ENCODE measurements around the gene ARL3. TPM values are rescaled to one million over a fixed set of nuclear protein-coding genes. Genes with fewer than 3 reads are reported as not detected.

The ARL3 gene
- total RNA-seq, 1 experiment from 2014 or later = 13.3 TPM

GRCh38 chr10:102657984-102658724 lies 56.0 kb downstream of the ARL3 start:
- ChIA-PET CTCF (interaction anchor here (1.1 kb wide), 1 partner anchor 21 kb away, joined by 3 read pairs; no protein-coding TSS in a partner anchor), RAD21 (ENCODE audit: low non-redundant PET in 1 of 2, low total read pairs in 2 of 2, uncharacterized antibody in 2 of 2, unreplicated experiment in 2 of 2) (no interaction called here), POLR2A (interaction anchor here (0.5 to 1.5 kb wide), 3 partner anchors 12 to 54 kb away, joined by 3 read pairs; partner anchors contain the start of gene TRIM8)
- Histone ChIP-seq H3K4me1 (ENCODE audit: control insufficient read depth in 1 of 2, insufficient read depth in 2 of 2, low read length in 2 of 2) (peaks cover 0 to 5% of the 10 kb centered on the region in 2 experiments; a peak in 1 of 4 replicates), H3K4me2 (ENCODE audit: low read length) (no peak overlapping the region), H3K36me3 (ENCODE audit: control insufficient read depth in 1 of 2, insufficient read depth in 2 of 2, low read length in 2 of 2) (peaks cover 9 to 21% of the 10 kb centered on the region in 2 experiments; a peak in 3 of 4 replicates), H3K9me2 (ENCODE audit: insufficient read depth) (no peaks in the 10 kb centered on the region), H3K79me2 (ENCODE audit: insufficient read depth, low read length) (peaks cover 12% of the 10 kb centered on the region), H2AFZ (ENCODE audit: low read depth, low read length, poor library complexity, severe bottlenecking) (no peak overlapping the region), H4K20me1 (ENCODE audit: insufficient read depth) (no peaks in the 10 kb centered on the region), H3K9ac (ENCODE audit: low read length) (no peak overlapping the region), H3K27ac (ENCODE audit: low read depth, low read length) (no peak overlapping the region), H3K9me3 (ENCODE audit: control insufficient read depth in 1 of 2, insufficient read depth in 1 of 2, low read depth in 1 of 2, low read length in 2 of 2) (no peaks in the 10 kb centered on the region), H3K4me3 (replicated peaks in 1 of 2; ENCODE audit: low read depth in 1 of 2, low read length in 2 of 2) (no peak overlapping the region), H3K27me3 (ENCODE audit: insufficient read depth, low read length) (no peaks in the 10 kb centered on the region)
- TF ChIP-seq POLR2AphosphoS5 (IDR thresholded peaks at IDR 0.05; ENCODE audit: low read depth, low read length) (peak; percentile 11; the same call in 1 of the 2 replicates), YY1 (IDR thresholded peaks at IDR 0.05; ENCODE audit: extremely low read depth, insufficient replicate concordance, low read depth, low read length) (no peak)
- DNase-seq (ENCODE audit: low read depth, low spot score) = no peak
- no peak for ATAC-seq
- intact Hi-C loops (cut with micrococcal nuclease) = no loop called here
- BruUV-seq (replicated peaks) = no TSS peak

- POLR2A ChIA-PET = interaction anchor here (0.7 to 0.9 kb wide), 2 partner anchors 13 to 156 kb away, joined by 3 read pairs; partner anchors contain the start of gene TRIM8
- H3K36me3 ChIP-seq (ENCODE audit: control insufficient read depth in 1 of 2, insufficient read depth in 2 of 2, low read length in 2 of 2) = peaks cover 9 to 21% of the 10 kb centered on the region in 2 experiments; a peak in 3 of 4 replicates
Observed at GRCh38 chr10:102657451-102657850, 56.7 kb downstream of the ARL3 start.

More at GRCh38 chr10:102657451-102657850, 56.7 kb downstream of the ARL3 start:
- Histone ChIP-seq H3K9me3 (ENCODE audit: control insufficient read depth in 1 of 2, insufficient read depth in 1 of 2, low read depth in 1 of 2, low read length in 2 of 2) (no peaks in the 10 kb centered on the region), H3K4me3 (replicated peaks in 1 of 2; ENCODE audit: low read depth in 1 of 2, low read length in 2 of 2) (no peak overlapping the region), H3K9ac (ENCODE audit: low read length) (no peak overlapping the region), H3K4me1 (ENCODE audit: control insufficient read depth in 1 of 2, insufficient read depth in 2 of 2, low read length in 2 of 2) (peaks cover 0 to 5% of the 10 kb centered on the region in 2 experiments; a peak in 1 of 4 replicates), H3K79me2 (ENCODE audit: insufficient read depth, low read length) (peaks cover 19% of the 10 kb centered on the region), H4K20me1 (ENCODE audit: insufficient read depth) (no peaks in the 10 kb centered on the region), H3K27ac (ENCODE audit: low read depth, low read length) (no peak overlapping the region), H3K9me2 (ENCODE audit: insufficient read depth) (no peaks in the 10 kb centered on the region), H2AFZ (ENCODE audit: low read depth, low read length, poor library complexity, severe bottlenecking) (no peak overlapping the region), H3K27me3 (ENCODE audit: insufficient read depth, low read length) (no peaks in the 10 kb centered on the region), H3K4me2 (ENCODE audit: low read length) (no peak overlapping the region)
- TF ChIP-seq SIN3A (IDR thresholded peaks at IDR 0.05; ENCODE audit: low read depth) (0 out of 2 replicates have a peak, but pooled peaks have one; percentile 17), POLR2A (IDR thresholded peaks at IDR 0.05; ENCODE audit: borderline replicate concordance, extremely low read depth, insufficient read depth, insufficient read length) (no peak)
- no TSS peak for BruUV-seq (replicated peaks)
- ChIA-PET CTCF (no interaction called here), RAD21 (ENCODE audit: low non-redundant PET in 1 of 2, low total read pairs in 2 of 2, uncharacterized antibody in 2 of 2, unreplicated experiment in 2 of 2) (no interaction called here)
- ATAC-seq = no peak
- intact Hi-C loops (cut with micrococcal nuclease) = no loop called here
- DNase-seq (ENCODE audit: low read depth, low spot score) = no peak

All from HCT116 (cell line).